Colonic mucosa (tissue), 4 donors: ENCODE data around the gene TRIO. TPM values are rescaled to one million over a fixed set of nuclear protein-coding genes. Genes with fewer than 3 reads are reported as not detected.

ENCODE experiments used
- DNase-seq: peaks from one replicate; pipeline ENCODE4 v3.0.0-alpha.2; 2020
- H3K27ac ChIP-seq: fragments of 200-600 bp; one replicate; pipeline ENCODE4 v1.8.0; 2021
- H3K27me3 ChIP-seq: fragments of 200-600 bp; one replicate; pipeline ENCODE4 v1.8.0; 2021
- H3K36me3 ChIP-seq: fragments of 200-600 bp; one replicate; pipeline ENCODE4 v1.8.0; 2021
- H3K4me1 ChIP-seq: fragments of 200-600 bp; one replicate; pipeline ENCODE4 v1.8.0; 2021; ENCODE audit warnings: mild to moderate bottlenecking
- H3K4me3 ChIP-seq: fragments of 200-600 bp; one replicate; pipeline ENCODE4 v1.8.0; 2021
- H3K9ac ChIP-seq, 2 donors: one replicate each; pipeline ENCODE4 v1.7.0; 2013; ENCODE audit warnings: control low read depth in 2 of 2, low read depth in 2 of 2, low read length in 2 of 2
- H3K9me3 ChIP-seq: fragments of 200-600 bp; one replicate; pipeline ENCODE4 v1.8.0; 2021
- intact Hi-C: fragments of 100-400 bp; cut with DNase I; formaldehyde crosslinking; loops from one replicate; pipeline ENCODE4 v1.14.1; 2022
- total RNA-seq, 2 donors: library from RNA; stranded (reverse); fragmentation: NEBNext Ultra II Directional in 1 of 2; extraction: Animal tissue kit (Norgen Biotek cat#: 25700) in 1 of 2; gene quantifications; one replicate each; pipeline ENCODE4 v1.2.1, GENCODE V29; 2021
- TF ChIP-seq, protein P1 (sequence below): fragments of 200-600 bp; IDR thresholded peaks from one replicate; pipeline ENCODE4 v1.8.0; 2022; ENCODE audit warnings: antibody characterized with exemption, mild to moderate bottlenecking
- donor health status: healthy.
- donor health status: DM: no; HTN: no; CAD: no.
- donor health status: DM: no; HTN: no; CAD: no.

TRIO gene
- total RNA-seq, 2 donors from 2014 or later, result 134 to 138 TPM

DNA sequence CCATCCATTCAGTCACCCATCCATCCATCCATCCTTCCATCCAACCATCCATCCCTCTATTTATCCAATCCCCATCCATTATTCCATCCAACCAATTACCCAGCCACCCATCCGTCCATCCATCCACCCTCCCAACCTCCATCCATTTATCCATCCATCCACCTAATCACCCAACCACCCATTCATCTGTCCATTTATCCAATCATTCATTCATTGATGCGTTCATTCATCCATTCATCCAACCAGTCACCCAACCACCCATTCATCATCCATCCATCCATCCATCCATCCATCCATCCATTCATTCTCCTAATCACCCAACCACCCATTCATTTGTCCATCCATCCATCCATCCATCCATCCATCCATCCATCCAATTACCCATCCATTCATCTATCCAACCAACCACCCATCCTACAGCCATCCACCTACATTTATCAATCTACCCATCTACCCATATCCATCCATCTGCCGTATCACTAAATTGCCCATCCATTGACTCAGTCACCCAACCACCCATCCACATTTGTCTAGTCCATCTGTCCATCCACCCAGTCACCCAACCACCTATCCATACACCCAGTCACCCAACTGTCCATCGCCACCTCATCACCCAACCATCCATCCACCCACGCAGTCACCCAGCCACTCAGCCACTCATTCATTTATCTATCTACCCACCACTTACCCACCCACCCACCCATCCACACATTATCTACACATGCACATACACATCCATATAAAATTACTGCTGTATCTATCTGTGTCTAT is 165.4 kb downstream of the TRIO start:
- H3K36me3 ChIP-seq, result no peaks in the 10 kb centered on the region
- H3K27me3 ChIP-seq, result no peaks in the 10 kb centered on the region
- TF ChIP-seq, protein P1, sequence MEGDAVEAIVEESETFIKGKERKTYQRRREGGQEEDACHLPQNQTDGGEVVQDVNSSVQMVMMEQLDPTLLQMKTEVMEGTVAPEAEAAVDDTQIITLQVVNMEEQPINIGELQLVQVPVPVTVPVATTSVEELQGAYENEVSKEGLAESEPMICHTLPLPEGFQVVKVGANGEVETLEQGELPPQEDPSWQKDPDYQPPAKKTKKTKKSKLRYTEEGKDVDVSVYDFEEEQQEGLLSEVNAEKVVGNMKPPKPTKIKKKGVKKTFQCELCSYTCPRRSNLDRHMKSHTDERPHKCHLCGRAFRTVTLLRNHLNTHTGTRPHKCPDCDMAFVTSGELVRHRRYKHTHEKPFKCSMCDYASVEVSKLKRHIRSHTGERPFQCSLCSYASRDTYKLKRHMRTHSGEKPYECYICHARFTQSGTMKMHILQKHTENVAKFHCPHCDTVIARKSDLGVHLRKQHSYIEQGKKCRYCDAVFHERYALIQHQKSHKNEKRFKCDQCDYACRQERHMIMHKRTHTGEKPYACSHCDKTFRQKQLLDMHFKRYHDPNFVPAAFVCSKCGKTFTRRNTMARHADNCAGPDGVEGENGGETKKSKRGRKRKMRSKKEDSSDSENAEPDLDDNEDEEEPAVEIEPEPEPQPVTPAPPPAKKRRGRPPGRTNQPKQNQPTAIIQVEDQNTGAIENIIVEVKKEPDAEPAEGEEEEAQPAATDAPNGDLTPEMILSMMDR, result no peak
- H3K9me3 ChIP-seq, result no peaks in the 10 kb centered on the region
- H3K4me3 ChIP-seq, result no peak overlapping the region
- no peak for DNase-seq
- no peaks in the 10 kb centered on the region for H3K4me1 ChIP-seq
- H3K9ac ChIP-seq, result no peak overlapping the region
- intact Hi-C loops, result no loop called here
- no peak overlapping the region for H3K27ac ChIP-seq

DNA sequence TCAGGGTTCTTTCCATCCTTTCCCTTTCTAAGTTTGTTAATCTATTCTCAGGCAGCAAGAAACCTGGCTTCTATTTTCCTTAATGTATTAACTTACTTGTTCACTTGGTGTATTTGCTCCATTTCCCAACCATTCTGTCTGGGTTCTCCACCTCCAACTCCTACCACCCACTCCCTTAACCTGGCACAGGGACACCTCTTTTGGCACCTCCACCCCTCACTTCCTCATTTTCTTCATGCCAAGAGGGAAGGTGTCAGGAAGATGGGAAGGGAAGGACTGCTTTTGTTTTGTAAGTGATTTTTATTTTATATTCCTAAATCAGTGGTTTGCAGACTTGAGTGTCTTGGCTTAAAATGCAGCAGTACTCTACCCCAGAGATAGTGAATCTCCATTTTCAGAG is 166.1 kb downstream of the TRIO start:
- no peak overlapping the region for H3K27ac ChIP-seq
- intact Hi-C loops, result no loop called here
- no peaks in the 10 kb centered on the region for H3K36me3 ChIP-seq
- TF ChIP-seq, protein P1, result no peak
- no peaks in the 10 kb centered on the region for H3K4me1 ChIP-seq
- H3K9ac ChIP-seq, result no peak overlapping the region
- no peak for DNase-seq
- no peak overlapping the region for H3K4me3 ChIP-seq
- no peaks in the 10 kb centered on the region for H3K27me3 ChIP-seq
- no peaks in the 10 kb centered on the region for H3K9me3 ChIP-seq

DNA sequence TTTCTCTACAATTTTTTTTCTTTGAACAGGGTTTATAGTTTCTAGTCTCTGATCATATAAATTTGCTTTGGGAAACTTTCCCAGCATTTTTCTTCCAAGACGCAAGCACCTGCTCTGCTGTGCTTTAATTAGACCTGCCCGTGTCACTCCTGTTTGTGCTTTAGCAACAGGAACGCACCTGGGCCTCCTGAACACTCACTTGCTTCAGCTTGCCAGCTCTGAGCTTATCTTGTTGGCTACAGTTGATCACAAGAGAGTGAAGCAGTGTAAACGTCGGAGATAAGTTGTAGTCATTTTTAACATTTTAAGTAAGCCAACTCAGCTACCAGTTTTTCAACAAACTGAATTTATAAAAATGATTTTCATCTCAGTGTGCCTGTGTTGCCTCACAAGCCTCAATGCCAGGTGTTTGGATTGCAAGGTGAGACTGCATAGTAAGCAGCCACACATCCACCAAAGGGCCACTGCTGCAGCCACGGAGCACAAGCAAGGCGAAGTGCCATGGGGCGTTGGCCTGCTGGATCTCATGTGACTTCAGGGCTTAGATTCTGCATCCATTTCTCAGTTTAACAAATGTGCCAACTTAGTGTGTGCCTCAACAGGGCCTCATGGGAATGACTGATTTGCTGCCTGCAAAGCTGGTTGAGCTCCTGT is 166.9 kb downstream of the TRIO start:
- H3K27me3 ChIP-seq, result no peaks in the 10 kb centered on the region
- no peak overlapping the region for H3K9ac ChIP-seq
- intact Hi-C loops, result no loop called here
- no peak overlapping the region for H3K4me3 ChIP-seq
- H3K9me3 ChIP-seq, result no peaks in the 10 kb centered on the region
- H3K4me1 ChIP-seq, result no peaks in the 10 kb centered on the region
- H3K27ac ChIP-seq, result no peak overlapping the region
- TF ChIP-seq, protein P1, result no peak
- no peak for DNase-seq
- H3K36me3 ChIP-seq, result no peaks in the 10 kb centered on the region

DNA sequence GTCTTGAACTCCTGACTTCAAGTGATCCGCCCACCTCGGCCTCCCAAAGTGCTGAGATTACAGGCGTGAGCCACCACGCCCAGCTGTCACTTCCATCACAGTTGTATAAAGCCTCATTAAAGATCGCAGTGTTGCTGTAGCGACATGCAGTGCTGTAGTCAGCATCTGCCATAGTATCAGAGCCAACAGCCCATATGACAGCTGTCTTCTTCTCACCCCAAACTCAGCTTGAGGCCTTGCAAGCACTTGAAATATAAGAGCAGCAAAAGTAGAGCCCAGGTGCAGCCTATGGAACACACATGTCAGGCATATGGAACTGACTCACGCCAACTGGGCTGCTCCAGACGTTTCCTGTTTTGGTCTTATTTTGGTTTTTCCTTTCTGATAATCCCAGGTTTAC is 167.8 kb downstream of the TRIO start:
- H3K27ac ChIP-seq, result no peak overlapping the region

DNA sequence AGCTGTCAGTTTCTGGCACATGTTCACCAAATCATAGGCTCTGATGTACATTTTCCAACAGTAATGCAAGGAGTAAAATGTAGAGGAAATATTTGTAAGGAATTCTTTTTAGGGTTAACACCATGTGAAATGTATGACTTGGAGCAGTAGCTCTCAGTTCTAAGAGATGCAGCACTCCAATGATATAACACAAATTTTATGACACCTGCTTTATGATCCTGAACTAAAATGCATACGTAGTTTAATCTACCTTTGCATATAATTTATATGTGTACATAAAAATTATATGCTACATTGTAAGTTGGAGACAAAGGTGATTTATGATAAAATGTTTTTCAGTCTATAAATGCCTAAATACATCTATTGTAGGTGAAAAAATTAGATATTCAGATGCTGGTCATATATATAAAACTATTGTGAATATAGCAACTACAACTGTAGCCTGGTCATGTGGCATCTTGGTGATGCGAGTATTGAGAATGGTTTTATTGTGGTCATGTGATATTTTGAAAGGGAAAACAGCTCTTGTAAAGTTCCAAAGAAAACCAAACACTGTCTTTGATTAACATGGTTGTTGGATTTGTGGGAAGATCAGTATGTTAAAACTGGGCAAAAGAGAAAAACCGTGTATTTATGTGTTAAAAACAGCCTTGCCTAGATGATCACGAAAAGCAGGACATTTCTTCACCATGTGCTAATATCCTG is 171.0 kb downstream of the TRIO start:
- intact Hi-C loops, result no loop called here
- Histone ChIP-seq H3K9me3 (no peaks in the 10 kb centered on the region), H3K4me3 (no peak overlapping the region), H3K4me1 (no peaks in the 10 kb centered on the region), H3K27ac (no peak overlapping the region), H3K27me3 (no peaks in the 10 kb centered on the region), H3K9ac (no peak overlapping the region), H3K36me3 (peaks cover 3% of the 10 kb centered on the region)
- no peak for DNase-seq
- TF ChIP-seq, protein P1, result no peak

More for the DNA sequence above, 167.8 kb downstream of the TRIO start:
- H3K4me1 ChIP-seq, result no peaks in the 10 kb centered on the region
- H3K9me3 ChIP-seq, result no peaks in the 10 kb centered on the region
- intact Hi-C loops, result no loop called here
- DNase-seq, result no peak
- TF ChIP-seq, protein P1, result no peak
- H3K36me3 ChIP-seq, result peaks cover 3% of the 10 kb centered on the region
- H3K9ac ChIP-seq, result no peak overlapping the region
- no peak overlapping the region for H3K4me3 ChIP-seq
- H3K27me3 ChIP-seq, result no peaks in the 10 kb centered on the region
